GM12892 (cell line): ENCODE measurements around the gene CBX3.

Experiments used
- POLR2A ChIP-seq: IDR thresholded peaks from 2 replicates; pipeline ENCODE4 v1.6.1; 2011; ENCODE audit warnings: low read depth, low read length, control low read depth
- POLR2AphosphoS5 ChIP-seq: IDR thresholded peaks from 2 replicates; pipeline ENCODE4 v1.6.1; 2011; ENCODE audit warnings: low read depth, low read length, control low read depth

- TF ChIP-seq POLR2A (no peak), POLR2AphosphoS5 (no peak)
Measured at GRCh38 chr7:26157520-26158105, 43.9 kb upstream of the CBX3 start.
